Trophoblast cell (in vitro differentiated cells and primary cell): ENCODE measurements around the gene MPP4.

Experiments
- DNase-seq, 2 donors: peaks; one replicate each; pipeline ENCODE4 v3.0.0-alpha.2; 2016
- H2AFZ ChIP-seq: 2 replicates; pipeline ENCODE4 v1.6.1; 2013; ENCODE audit warnings: low read length, moderate library complexity, mild to moderate bottlenecking; ENCODE audit not compliant: insufficient read depth, poor library complexity
- H2AK5ac ChIP-seq: 2 replicates; pipeline ENCODE4 v1.6.1; 2013; ENCODE audit warnings: mild to moderate bottlenecking, low read length
- H2BK120ac ChIP-seq: 2 replicates; pipeline ENCODE4 v1.6.1; 2013; ENCODE audit warnings: low read length, mild to moderate bottlenecking, moderate library complexity; ENCODE audit not compliant: insufficient read depth, poor library complexity
- H2BK12ac ChIP-seq: 2 replicates; pipeline ENCODE4 v1.6.1; 2013; ENCODE audit warnings: mild to moderate bottlenecking, low read length, moderate library complexity
- H2BK5ac ChIP-seq: 2 replicates; pipeline ENCODE4 v1.6.1; 2013; ENCODE audit warnings: low read length, low read depth, moderate library complexity, mild to moderate bottlenecking; ENCODE audit not compliant: poor library complexity
- H3K14ac ChIP-seq: 2 replicates; pipeline ENCODE4 v1.6.1; 2013; ENCODE audit warnings: mild to moderate bottlenecking, low read length
- H3K18ac ChIP-seq: 2 replicates; pipeline ENCODE4 v1.6.1; 2013; ENCODE audit warnings: mild to moderate bottlenecking, low read length
- H3K23ac ChIP-seq: 2 replicates; pipeline ENCODE4 v1.6.1; 2013; ENCODE audit warnings: low read length
- H3K27ac ChIP-seq: 2 replicates; pipeline ENCODE4 v1.5.1; 2013; ENCODE audit warnings: low read depth, mild to moderate bottlenecking, inconsistent platforms, low read length, moderate library complexity
- H3K27me3 ChIP-seq: 2 replicates; pipeline ENCODE4 v1.6.1; 2013; ENCODE audit warnings: inconsistent platforms, mild to moderate bottlenecking, low read length, moderate library complexity; ENCODE audit not compliant: insufficient read depth
- H3K36me3 ChIP-seq, 2 experiments: 1 replicate in 1 of 2; 2 replicates in 1 of 2; pipeline ENCODE4 v1.6.1; 2013; ENCODE audit warnings: low read length in 2 of 2, mild to moderate bottlenecking in 2 of 2, moderate library complexity in 1 of 2; ENCODE audit not compliant: insufficient read depth in 2 of 2, control insufficient read depth in 1 of 2
- H3K4ac ChIP-seq: 2 replicates; pipeline ENCODE4 v1.6.1; 2013; ENCODE audit warnings: low read depth, mild to moderate bottlenecking, low read length, moderate library complexity
- H3K4me1 ChIP-seq, 2 experiments: 1 replicate in 1 of 2; 2 replicates in 1 of 2; pipeline ENCODE4 v1.6.1; 2013; ENCODE audit warnings: low read length in 2 of 2, mild to moderate bottlenecking in 2 of 2, moderate library complexity in 1 of 2; ENCODE audit not compliant: insufficient read depth in 2 of 2, control insufficient read depth in 1 of 2
- H3K4me2 ChIP-seq: 2 replicates; pipeline ENCODE4 v1.6.1; 2013; ENCODE audit warnings: inconsistent platforms, mild to moderate bottlenecking, low read length, moderate library complexity
- H3K4me3 ChIP-seq: 2 replicates; pipeline ENCODE4 v1.5.1; 2013; ENCODE audit warnings: mild to moderate bottlenecking, low read depth, low read length, inconsistent platforms
- H3K79me1 ChIP-seq: one replicate; pipeline ENCODE4 v1.6.1; 2013; ENCODE audit warnings: low read length
- H3K79me2 ChIP-seq: 2 replicates; pipeline ENCODE4 v1.6.1; 2013; ENCODE audit warnings: low read length, mild to moderate bottlenecking; ENCODE audit not compliant: control insufficient read depth, insufficient read depth, poor library complexity
- H3K9ac ChIP-seq: 2 replicates; pipeline ENCODE4 v1.6.1; 2013; ENCODE audit warnings: mild to moderate bottlenecking, low read length
- H3K9me3 ChIP-seq: 2 replicates; pipeline ENCODE4 v1.6.1; 2013; ENCODE audit warnings: low read depth, mild to moderate bottlenecking, control low read depth, inconsistent platforms, low read length; ENCODE audit not compliant: insufficient read depth
- H4K12ac ChIP-seq: 2 replicates; pipeline ENCODE4 v1.6.1; 2013; ENCODE audit warnings: low read depth, mild to moderate bottlenecking, low read length, moderate library complexity
- H4K8ac ChIP-seq: 2 replicates; pipeline ENCODE4 v1.6.1; 2013; ENCODE audit warnings: low read depth, mild to moderate bottlenecking, low read length, moderate library complexity
- H4K91ac ChIP-seq: one replicate; pipeline ENCODE4 v1.6.1; 2013; ENCODE audit warnings: low read depth, mild to moderate bottlenecking, low read length, moderate library complexity
- WGBS: extraction: QIAGEN DNeasy Blood & Tissue Kit; methylation state at CpG from one replicate; pipeline ENCODE4 v1.1.7; 2013; ENCODE audit warnings: missing lambda C conversion rate; ENCODE audit not compliant: insufficient read length, insufficient coverage; ENCODE audit errors: extremely low coverage; 5-methylcytosine and 5-hydroxymethylcytosine counted together

The MPP4 gene

GRCh38 chr2:201618744-201619662, 79.4 kb downstream of the MPP4 start:
- no peaks in the 10 kb centered on the region for H3K9me3 ChIP-seq
- H2BK120ac ChIP-seq = no peak overlapping the region
- H3K27me3 ChIP-seq = no peaks in the 10 kb centered on the region
- H3K14ac ChIP-seq = no peak overlapping the region
- no peak overlapping the region for H2BK12ac ChIP-seq
- no peak overlapping the region for H3K4ac ChIP-seq
- no peak overlapping the region for H4K12ac ChIP-seq
- no peak overlapping the region for H4K8ac ChIP-seq
- H3K79me1 ChIP-seq = no peaks in the 10 kb centered on the region
- H3K9ac ChIP-seq = no peak overlapping the region
- H2AK5ac ChIP-seq = no peak overlapping the region
- H3K4me2 ChIP-seq = no peak overlapping the region
- peak; percentile 67 to 81 for DNase-seq
- no peak overlapping the region for H2AFZ ChIP-seq
- H3K79me2 ChIP-seq = no peaks in the 10 kb centered on the region
- H3K18ac ChIP-seq = no peak overlapping the region
- H3K4me1 ChIP-seq = peaks cover 0 to 2% of the 10 kb centered on the region in 2 experiments
- H2BK5ac ChIP-seq = no peak overlapping the region
- H3K36me3 ChIP-seq = no peaks in the 10 kb centered on the region
- H3K4me3 ChIP-seq = no peak overlapping the region
- no peak overlapping the region for H4K91ac ChIP-seq
- H3K23ac ChIP-seq = no peak overlapping the region
- no peak overlapping the region for H3K27ac ChIP-seq
- no CpG with 5 or more reads among the region's 39 CpGs for WGBS

- Histone ChIP-seq H2BK12ac (no peak overlapping the region), H3K4ac (no peak overlapping the region), H2AK5ac (no peak overlapping the region), H3K14ac (no peak overlapping the region), H3K9ac (no peak overlapping the region), H3K36me3 (no peaks in the 10 kb centered on the region), H3K23ac (no peak overlapping the region), H2AFZ (no peak overlapping the region), H4K8ac (no peak overlapping the region), H3K79me1 (no peaks in the 10 kb centered on the region), H3K4me3 (no peak overlapping the region), H3K4me2 (no peak overlapping the region), H3K79me2 (no peaks in the 10 kb centered on the region), H3K27ac (no peak overlapping the region), H3K4me1 (no peaks in the 10 kb centered on the region), H3K9me3 (peaks cover 2% of the 10 kb centered on the region), H3K18ac (no peak overlapping the region), H2BK5ac (no peak overlapping the region), H2BK120ac (no peak overlapping the region), H3K27me3 (no peaks in the 10 kb centered on the region), H4K91ac (no peak overlapping the region), H4K12ac (no peak overlapping the region)
- no CpG with 5 or more reads among the region's 1 CpG for WGBS
- DNase-seq = peak; percentile 93 to 98
Measured at GRCh38 chr2:201608021-201608420, 90.4 kb downstream of the MPP4 start.

- Histone ChIP-seq H2AK5ac (no peak overlapping the region), H3K18ac (no peak overlapping the region), H2BK12ac (no peak overlapping the region), H3K14ac (no peak overlapping the region), H2BK5ac (no peak overlapping the region), H4K8ac (no peak overlapping the region), H3K79me2 (no peaks in the 10 kb centered on the region), H4K12ac (no peak overlapping the region), H4K91ac (no peak overlapping the region), H2AFZ (no peak overlapping the region), H3K79me1 (no peaks in the 10 kb centered on the region), H3K23ac (no peak overlapping the region), H3K27ac (no peak overlapping the region), H2BK120ac (no peak overlapping the region), H3K4me2 (no peak overlapping the region), H3K4ac (no peak overlapping the region), H3K4me3 (no peak overlapping the region), H3K4me1 (no peaks in the 10 kb centered on the region), H3K36me3 (no peaks in the 10 kb centered on the region), H3K9me3 (no peaks in the 10 kb centered on the region), H3K9ac (no peak overlapping the region), H3K27me3 (no peaks in the 10 kb centered on the region)
- no peak for DNase-seq
- WGBS = no CpG with 5 or more reads among the region's 2 CpGs
Measured at GRCh38 chr2:201607568-201607967, 90.9 kb downstream of the MPP4 start.

- H3K4me3 ChIP-seq = no peak overlapping the region
- H2AFZ ChIP-seq = no peak overlapping the region
- H2BK5ac ChIP-seq = no peak overlapping the region
- H3K79me1 ChIP-seq = no peaks in the 10 kb centered on the region
- no peak overlapping the region for H3K4me2 ChIP-seq
- H3K14ac ChIP-seq = no peak overlapping the region
- WGBS = no CpG with 5 or more reads among the region's 3 CpGs
- no peaks in the 10 kb centered on the region for H3K9me3 ChIP-seq
- H4K91ac ChIP-seq = no peak overlapping the region
- peak in 1 of 2 donors; percentile 29 for DNase-seq
- no peak overlapping the region for H4K12ac ChIP-seq
- H3K4ac ChIP-seq = no peak overlapping the region
- no peaks in the 10 kb centered on the region for H3K4me1 ChIP-seq
- no peak overlapping the region for H2BK120ac ChIP-seq
- no peak overlapping the region for H3K9ac ChIP-seq
- no peak overlapping the region for H3K23ac ChIP-seq
- H3K18ac ChIP-seq = no peak overlapping the region
- H2AK5ac ChIP-seq = no peak overlapping the region
- no peaks in the 10 kb centered on the region for H3K27me3 ChIP-seq
- H2BK12ac ChIP-seq = no peak overlapping the region
- H3K79me2 ChIP-seq = no peaks in the 10 kb centered on the region
- no peak overlapping the region for H3K27ac ChIP-seq
- no peak overlapping the region for H4K8ac ChIP-seq
- no peaks in the 10 kb centered on the region for H3K36me3 ChIP-seq
Measured at GRCh38 chr2:201600906-201601305, 97.5 kb downstream of the MPP4 start.
